Measurements from ENCODE around the gene HEG1. TPM values are rescaled to one million over a fixed set of nuclear protein-coding genes. Genes with fewer than 3 reads are reported as not detected.

The HEG1 gene
- total and polyA plus RNA-seq, 12 donors, result 12.2 to 186 (median 122) TPM

- H3K36me3 ChIP-seq, result no peaks in the 10 kb centered on the region
- WGBS, 2 donors, result 86 to 92% methylated on average over 12 of the region's 12 CpGs
- no peak overlapping the region for H3K4me3 ChIP-seq
- DNase-seq (no peak), ATAC-seq (no peak)
- H3K9me3 ChIP-seq, result peaks cover 0 to 5% (median 0%) of the 10 kb centered on the region in 11 donors
- no peaks in the 10 kb centered on the region for H3K27me3 ChIP-seq
- TF ChIP-seq, protein P1, sequence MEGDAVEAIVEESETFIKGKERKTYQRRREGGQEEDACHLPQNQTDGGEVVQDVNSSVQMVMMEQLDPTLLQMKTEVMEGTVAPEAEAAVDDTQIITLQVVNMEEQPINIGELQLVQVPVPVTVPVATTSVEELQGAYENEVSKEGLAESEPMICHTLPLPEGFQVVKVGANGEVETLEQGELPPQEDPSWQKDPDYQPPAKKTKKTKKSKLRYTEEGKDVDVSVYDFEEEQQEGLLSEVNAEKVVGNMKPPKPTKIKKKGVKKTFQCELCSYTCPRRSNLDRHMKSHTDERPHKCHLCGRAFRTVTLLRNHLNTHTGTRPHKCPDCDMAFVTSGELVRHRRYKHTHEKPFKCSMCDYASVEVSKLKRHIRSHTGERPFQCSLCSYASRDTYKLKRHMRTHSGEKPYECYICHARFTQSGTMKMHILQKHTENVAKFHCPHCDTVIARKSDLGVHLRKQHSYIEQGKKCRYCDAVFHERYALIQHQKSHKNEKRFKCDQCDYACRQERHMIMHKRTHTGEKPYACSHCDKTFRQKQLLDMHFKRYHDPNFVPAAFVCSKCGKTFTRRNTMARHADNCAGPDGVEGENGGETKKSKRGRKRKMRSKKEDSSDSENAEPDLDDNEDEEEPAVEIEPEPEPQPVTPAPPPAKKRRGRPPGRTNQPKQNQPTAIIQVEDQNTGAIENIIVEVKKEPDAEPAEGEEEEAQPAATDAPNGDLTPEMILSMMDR (IDR thresholded peaks at IDR 0.05), result no peak
- intact Hi-C loops (cut with DNase I), result no loop called here
- H3K4me1 ChIP-seq, result no peaks in the 10 kb centered on the region
- H3K27ac ChIP-seq, result no peak overlapping the region
Measured at GRCh38 chr3:124941771-124942170, 114.0 kb downstream of the HEG1 start.

GRCh38 chr3:124939661-124940060 lies 116.1 kb downstream of the HEG1 start:
- H3K4me3 ChIP-seq, result no peak overlapping the region
- H3K9me3 ChIP-seq, result peaks cover 0 to 6% (median 0%) of the 10 kb centered on the region in 11 donors
- H3K27ac ChIP-seq, result no peak overlapping the region
- H3K27me3 ChIP-seq, result no peaks in the 10 kb centered on the region
- no peak for ATAC-seq
- no peak for DNase-seq
- TF ChIP-seq, protein P1 (IDR thresholded peaks at IDR 0.05), result no peak
- H3K4me1 ChIP-seq, result no peaks in the 10 kb centered on the region
- intact Hi-C loops (cut with DNase I), result loop anchor here in 2 of 10 donors (5.0 to 10.0 kb wide), 2 partner anchors 43 to 45 kb away; no protein-coding TSS in a partner anchor
- 78 to 82% methylated on average over 4 of the region's 4 CpGs for WGBS, 2 donors
- H3K36me3 ChIP-seq, result no peaks in the 10 kb centered on the region

GRCh38 chr3:124938896-124939295 lies 116.9 kb downstream of the HEG1 start:
- H3K36me3 ChIP-seq, result no peaks in the 10 kb centered on the region
- peaks cover 0 to 6% (median 0%) of the 10 kb centered on the region in 11 donors for H3K9me3 ChIP-seq
- TF ChIP-seq, protein P1 (IDR thresholded peaks at IDR 0.05), result no peak
- no peak overlapping the region for H3K4me3 ChIP-seq
- 93 to 98% methylated on average over 5 of the region's 5 CpGs for WGBS, 2 donors
- intact Hi-C loops (cut with DNase I), result loop anchor here in 2 of 10 donors (5.0 to 10.0 kb wide), 2 partner anchors 43 to 46 kb away; no protein-coding TSS in a partner anchor
- H3K4me1 ChIP-seq, result no peaks in the 10 kb centered on the region
- ATAC-seq (no peak), DNase-seq (no peak)
- no peak overlapping the region for H3K27ac ChIP-seq
- no peaks in the 10 kb centered on the region for H3K27me3 ChIP-seq

- ATAC-seq (no peak), DNase-seq (no peak)
- no peaks in the 10 kb centered on the region for H3K4me1 ChIP-seq
- no peak overlapping the region for H3K27ac ChIP-seq
- no peaks in the 10 kb centered on the region for H3K27me3 ChIP-seq
- no peaks in the 10 kb centered on the region for H3K36me3 ChIP-seq
- TF ChIP-seq, protein P1 (IDR thresholded peaks at IDR 0.05), result no peak
- 97% methylated on average over 3 of the region's 3 CpGs for WGBS, 2 donors
- no peak overlapping the region for H3K4me3 ChIP-seq
- intact Hi-C loops (cut with DNase I), result loop anchor here in 2 of 10 donors (5.0 to 10.0 kb wide), 2 partner anchors 45 to 48 kb away; no protein-coding TSS in a partner anchor
- H3K9me3 ChIP-seq, result peaks cover 0 to 6% (median 0%) of the 10 kb centered on the region in 11 donors
Measured at GRCh38 chr3:124937049-124937448, 118.7 kb downstream of the HEG1 start.
